Stimulated activated naive B cell treated with anti-CD40 and anti-IgM and Interleukin-4, amounts not matched to agents 10 μg/mL and 1 μg/mL and 100 μg/mL, for 72 hours (primary cell): Measurements from ENCODE around the gene NANOS3.
"Not testable (repeated sequence)": the region's sequence is repeated elsewhere in the genome, so short reads cannot be mapped to it uniquely, and the experiment has no call there.

Experiments used
- ATAC-seq, 2 donors: fragments of 150-1000 bp; cut with Tn5 transposase; replicated peaks; 2 replicates each; pipeline ENCODE4 v1.10.0; 2021; ENCODE audit warnings: moderate library complexity in 1 of 2
- DNase-seq: peaks from one replicate; pipeline ENCODE4 v3.0.0; 2021
- H3K27ac Mint-ChIP-seq: one replicate; pipeline ENCODE4 v1.8.0; 2022; ENCODE audit warnings: mild to moderate bottlenecking, mixed read lengths
- H3K27me3 Mint-ChIP-seq, 2 donors: one replicate each; pipeline ENCODE4 v1.8.0; 2022; ENCODE audit warnings: mixed read lengths in 2 of 2
- H3K36me3 Mint-ChIP-seq, 2 donors: one replicate each; pipeline ENCODE4 v1.8.0; 2022; ENCODE audit warnings: mixed read lengths in 2 of 2, mild to moderate bottlenecking in 1 of 2
- H3K4me1 Mint-ChIP-seq, 2 donors: one replicate each; pipeline ENCODE4 v1.8.0; 2022; ENCODE audit warnings: mixed read lengths in 2 of 2, mild to moderate bottlenecking in 1 of 2
- H3K4me3 Mint-ChIP-seq, 2 donors: one replicate each; pipeline ENCODE4 v1.8.0; 2022; ENCODE audit warnings: mild to moderate bottlenecking in 2 of 2, mixed read lengths in 2 of 2, moderate library complexity in 1 of 2
- H3K9me3 Mint-ChIP-seq, 2 donors: one replicate each; pipeline ENCODE4 v1.8.0; 2022; ENCODE audit warnings: mixed read lengths in 2 of 2, mild to moderate bottlenecking in 1 of 2

Gene NANOS3

DNA sequence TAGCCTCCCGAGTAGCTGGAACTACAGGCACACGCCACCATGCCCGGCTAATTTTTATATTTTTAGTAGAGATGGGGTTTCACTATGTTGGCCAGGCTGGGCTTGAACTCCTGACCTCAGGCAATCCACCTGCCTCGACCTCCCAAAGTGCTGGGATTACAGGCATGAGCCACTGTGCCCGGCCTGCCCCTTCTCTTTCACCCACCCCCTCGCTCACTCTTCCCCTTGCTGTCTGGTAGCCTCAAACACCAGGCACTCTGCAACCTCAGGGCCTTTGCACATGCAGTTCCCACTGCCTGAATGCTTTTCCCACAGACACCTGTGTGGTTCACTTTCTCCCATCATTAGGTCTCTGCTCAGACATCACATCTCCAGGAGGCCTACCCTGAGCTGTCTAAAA, 45.2 kb downstream of the NANOS3 start:
- H3K4me3 Mint-ChIP-seq, H3K27me3 Mint-ChIP-seq, H3K4me1 Mint-ChIP-seq, H3K9me3 Mint-ChIP-seq, ATAC-seq, DNase-seq, H3K27ac Mint-ChIP-seq: not testable (repeated sequence)
- H3K36me3 Mint-ChIP-seq, result peaks cover 60 to 64% of the 10 kb centered on the region in 2 donors

DNA sequence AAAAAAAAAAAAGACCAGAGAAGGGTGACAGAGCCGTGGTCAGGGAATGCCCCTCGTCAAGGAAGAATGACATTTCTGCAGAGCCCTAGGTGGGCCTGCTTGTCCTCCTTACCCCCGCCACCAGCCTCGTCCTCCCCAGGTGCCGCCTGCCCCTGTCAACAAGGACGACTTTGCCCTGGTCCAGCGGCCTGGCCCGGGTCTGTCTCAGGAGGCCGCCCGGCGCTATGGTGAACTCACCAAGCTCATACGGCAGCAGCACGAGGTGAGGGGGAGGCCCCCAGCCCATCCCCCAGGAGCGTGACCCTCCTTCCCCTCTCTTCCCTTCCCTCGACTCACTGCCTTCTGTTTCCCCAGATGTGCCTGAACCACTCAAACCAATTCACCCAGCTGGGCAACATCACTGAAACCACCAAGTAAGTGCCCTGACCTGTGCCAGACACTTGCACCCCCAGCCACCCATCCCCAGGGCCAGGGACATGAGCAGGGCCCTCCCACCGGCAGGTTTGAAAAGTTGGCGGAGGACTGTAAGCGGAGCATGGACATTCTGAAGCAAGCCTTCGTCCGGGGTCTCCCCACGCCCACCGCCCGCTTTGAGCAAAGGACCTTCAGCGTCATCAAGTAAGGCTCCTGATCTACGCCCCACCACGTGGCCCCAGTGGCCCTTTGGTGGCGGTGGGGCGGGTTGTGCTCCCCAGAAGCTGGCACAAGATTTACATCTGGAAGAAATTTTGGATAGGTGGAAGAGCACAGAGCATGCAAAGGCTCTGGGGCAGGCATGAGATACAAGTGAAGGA, 46.5 kb downstream of the NANOS3 start:
- Mint-ChIP-seq H3K9me3 (peaks cover 0 to 3% of the 10 kb centered on the region in 2 donors), H3K27ac (no peak overlapping the region), H3K36me3 (peaks cover 63 to 71% of the 10 kb centered on the region in 2 donors), H3K27me3 (no peaks in the 10 kb centered on the region), H3K4me1 (no peaks in the 10 kb centered on the region), H3K4me3 (no peak overlapping the region)
- ATAC-seq (no peak), DNase-seq (no peak)

DNA sequence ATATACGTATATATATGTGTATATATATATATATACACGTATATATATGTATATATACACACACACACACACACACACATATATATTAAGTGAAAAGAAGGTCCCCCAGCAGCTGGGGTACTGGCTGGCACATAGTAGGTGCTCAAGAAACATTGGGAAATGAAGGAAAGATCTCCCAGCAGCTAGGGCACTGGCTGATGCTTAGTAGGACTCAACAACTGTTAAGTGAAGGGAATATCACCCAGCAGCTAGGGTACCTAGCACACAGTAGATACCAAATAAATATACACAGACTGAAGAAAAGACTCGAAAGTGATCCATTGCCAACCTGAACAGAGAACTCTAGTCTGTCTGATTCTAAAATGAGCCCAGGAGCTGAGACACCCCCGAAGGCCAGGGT, 49.1 kb downstream of the NANOS3 start:
- Mint-ChIP-seq H3K27me3 (no peaks in the 10 kb centered on the region), H3K36me3 (peaks cover 48 to 58% of the 10 kb centered on the region in 2 donors), H3K27ac (no peak overlapping the region), H3K4me3 (no peak overlapping the region), H3K9me3 (peaks cover 0 to 3% of the 10 kb centered on the region in 2 donors), H3K4me1 (no peaks in the 10 kb centered on the region)
- DNase-seq, result no peak
- no peak for ATAC-seq

DNA sequence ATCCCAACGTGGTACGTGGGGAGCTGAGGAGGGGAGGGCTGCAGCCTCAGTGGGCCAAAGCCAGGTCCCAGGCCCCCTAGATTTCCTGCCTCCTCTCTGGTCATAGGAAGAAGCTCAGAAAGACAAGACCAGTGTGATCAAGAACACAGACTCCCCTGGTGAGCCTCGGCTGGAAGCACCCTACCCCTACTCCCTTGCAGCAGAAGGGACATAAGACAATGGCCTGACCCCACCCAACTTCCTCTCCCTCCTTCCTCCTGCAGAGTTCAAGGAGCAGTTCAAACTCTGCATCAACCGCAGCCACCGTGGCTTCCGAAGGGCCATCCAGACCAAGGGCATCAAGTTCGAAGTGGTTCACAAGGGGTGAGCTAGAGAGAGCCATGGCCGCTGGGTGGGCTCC, 49.8 kb downstream of the NANOS3 start:
- H3K27ac Mint-ChIP-seq, result no peak overlapping the region

DNA sequence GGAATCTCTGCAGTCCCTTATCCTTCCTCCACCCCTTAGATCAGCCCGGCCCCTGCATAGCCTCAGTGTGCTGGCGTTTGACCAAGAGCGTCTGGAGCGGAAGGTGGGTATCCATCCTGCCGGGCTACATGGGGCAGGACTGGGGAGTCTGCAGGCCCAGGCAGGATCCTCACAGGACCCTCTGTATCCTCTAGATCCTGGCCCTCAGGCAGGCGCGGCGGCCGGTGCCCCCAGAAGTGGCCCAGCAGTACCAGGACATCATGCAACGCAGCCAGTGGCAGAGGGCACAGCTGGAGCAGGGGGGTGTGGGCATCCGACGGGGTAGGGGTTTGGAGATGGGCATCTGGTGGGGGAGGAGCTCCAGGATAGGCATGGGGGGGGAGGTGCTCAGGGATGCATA, 52.4 kb downstream of the NANOS3 start:
- H3K9me3 Mint-ChIP-seq, result no peaks in the 10 kb centered on the region
- DNase-seq (no peak), ATAC-seq (no peak)
- H3K27me3 Mint-ChIP-seq, result peaks cover 0 to under 1% of the 10 kb centered on the region in 2 donors
- peaks cover under 1 to 3% of the 10 kb centered on the region in 2 donors for H3K4me1 Mint-ChIP-seq
- peaks cover 26 to 35% of the 10 kb centered on the region in 2 donors for H3K36me3 Mint-ChIP-seq
- H3K27ac Mint-ChIP-seq, result no peak overlapping the region
- no peak overlapping the region for H3K4me3 Mint-ChIP-seq

More for the DNA sequence above, 49.8 kb downstream of the NANOS3 start:
- H3K36me3 Mint-ChIP-seq, result peaks cover 44 to 51% of the 10 kb centered on the region in 2 donors
- no peak overlapping the region for H3K4me3 Mint-ChIP-seq
- DNase-seq (no peak), ATAC-seq (no peak)
- no peaks in the 10 kb centered on the region for H3K27me3 Mint-ChIP-seq
- H3K9me3 Mint-ChIP-seq, result no peaks in the 10 kb centered on the region
- H3K4me1 Mint-ChIP-seq, result no peaks in the 10 kb centered on the region

DNA sequence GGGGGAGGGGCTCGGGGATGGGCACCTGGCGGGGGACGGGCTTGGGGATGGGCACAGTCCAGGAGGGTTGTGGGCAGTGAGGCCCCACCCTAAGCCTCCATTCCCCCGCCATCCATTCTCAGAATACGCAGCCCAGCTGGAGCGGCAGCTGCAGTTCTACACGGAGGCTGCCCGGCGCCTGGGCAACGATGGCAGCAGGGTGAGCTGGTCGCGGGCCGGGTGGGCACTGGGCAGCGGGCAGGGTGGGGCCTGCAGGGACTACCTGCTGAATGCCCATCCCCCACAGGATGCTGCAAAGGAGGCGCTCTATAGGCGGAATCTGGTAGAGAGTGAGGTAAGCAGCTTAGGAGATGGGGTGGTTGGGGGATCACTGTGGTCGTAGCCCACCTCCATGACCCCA, 53.0 kb downstream of the NANOS3 start:
- no peak for DNase-seq
- peaks cover 3 to 5% of the 10 kb centered on the region in 2 donors for H3K4me1 Mint-ChIP-seq
- H3K9me3 Mint-ChIP-seq, result no peaks in the 10 kb centered on the region
- H3K4me3 Mint-ChIP-seq, result no peak overlapping the region
- no peak overlapping the region for H3K27ac Mint-ChIP-seq
- peaks cover 22 to 30% of the 10 kb centered on the region in 2 donors for H3K36me3 Mint-ChIP-seq
- no peak for ATAC-seq
- peaks cover 4 to 7% of the 10 kb centered on the region in 2 donors for H3K27me3 Mint-ChIP-seq
